KMS-11 (cell line): ENCODE results near the gene PLXNA2.

Experiments used
- H2AFZ ChIP-seq: fragments of 200-600 bp; sonication (generic); 2 replicates; pipeline ENCODE4 v1.6.1; 2016; ENCODE audit warnings: antibody characterized with exemption, mixed run types, low read depth
- H3K27ac ChIP-seq: fragments of 200-600 bp; sonication (generic); 2 replicates; pipeline ENCODE4 v1.6.1; 2016; ENCODE audit warnings: mild to moderate bottlenecking, mixed run types
- H3K27me3 ChIP-seq: fragments of 200-600 bp; sonication (generic); 2 replicates; pipeline ENCODE4 v1.6.1; 2017; ENCODE audit warnings: mild to moderate bottlenecking, low read depth, mixed run types, moderate library complexity; ENCODE audit not compliant: insufficient read depth
- H3K36me3 ChIP-seq: fragments of 200-600 bp; sonication (generic); 2 replicates; pipeline ENCODE4 v1.6.1; 2017; ENCODE audit warnings: mild to moderate bottlenecking, mixed run types; ENCODE audit not compliant: insufficient read depth
- H3K4me1 ChIP-seq: fragments of 200-600 bp; sonication (generic); 2 replicates; pipeline ENCODE4 v1.6.1; 2016; ENCODE audit warnings: mild to moderate bottlenecking, low read depth, mixed run types; ENCODE audit not compliant: poor library complexity, severe bottlenecking
- H3K4me2 ChIP-seq: fragments of 200-600 bp; sonication (generic); 2 replicates; pipeline ENCODE4 v1.7.0; 2016; ENCODE audit warnings: mild to moderate bottlenecking, mixed run types
- H3K4me3 ChIP-seq: fragments of 200-600 bp; sonication (generic); IDR thresholded peaks from 2 replicates; pipeline ENCODE4 v1.6.1; 2017; ENCODE audit warnings: low read depth, low read length, mixed read lengths; ENCODE audit not compliant: insufficient read depth
- H3K79me2 ChIP-seq: fragments of 200-600 bp; sonication (generic); 2 replicates; pipeline ENCODE4 v1.6.1; 2016; ENCODE audit warnings: low read depth, mixed run types; ENCODE audit not compliant: insufficient read depth
- H3K9ac ChIP-seq: fragments of 200-600 bp; sonication (generic); 2 replicates; pipeline ENCODE4 v1.6.1; 2016; ENCODE audit warnings: mild to moderate bottlenecking, mixed run types
- H4K20me1 ChIP-seq: fragments of 200-600 bp; sonication (generic); 2 replicates; pipeline ENCODE4 v1.6.1; 2016; ENCODE audit warnings: mild to moderate bottlenecking, mixed run types; ENCODE audit not compliant: insufficient read depth
- TF ChIP-seq, protein P1 (sequence below): fragments of 200-600 bp; sonication (generic); conservative IDR thresholded peaks from 2 replicates; pipeline ENCODE4 v1.6.1; 2017; ENCODE audit warnings: low read depth, mild to moderate bottlenecking, antibody characterized with exemption, low read length, moderate library complexity, mixed read lengths

PLXNA2 gene

DNA sequence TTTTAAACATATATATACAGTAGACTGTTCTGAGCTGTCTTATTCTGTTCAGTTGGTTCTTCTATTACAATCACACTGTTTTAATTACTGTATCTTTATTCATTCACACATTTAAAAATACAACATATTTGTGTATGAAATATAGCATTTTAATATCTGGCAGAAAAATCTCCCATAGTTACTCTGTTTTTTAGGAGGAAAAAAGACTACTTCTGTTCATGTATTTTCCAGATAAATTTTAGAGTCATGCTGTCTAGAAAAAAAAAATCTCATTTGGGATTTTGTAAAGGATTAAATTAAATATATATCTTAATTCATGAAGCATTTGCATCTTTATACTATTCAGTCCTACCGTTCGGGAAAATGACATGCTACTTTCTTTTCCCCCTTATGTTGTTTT is 231.5 kb downstream of the PLXNA2 start:
- Histone ChIP-seq H3K9ac (no peak overlapping the region), H4K20me1 (no peaks in the 10 kb centered on the region), H3K27ac (no peak overlapping the region), H3K27me3 (no peaks in the 10 kb centered on the region), H3K4me2 (no peak overlapping the region), H3K79me2 (no peaks in the 10 kb centered on the region), H3K36me3 (no peaks in the 10 kb centered on the region), H2AFZ (no peak overlapping the region), H3K4me1 (peaks cover 1% of the 10 kb centered on the region), H3K4me3 (no peak overlapping the region)
- TF ChIP-seq, protein P1, sequence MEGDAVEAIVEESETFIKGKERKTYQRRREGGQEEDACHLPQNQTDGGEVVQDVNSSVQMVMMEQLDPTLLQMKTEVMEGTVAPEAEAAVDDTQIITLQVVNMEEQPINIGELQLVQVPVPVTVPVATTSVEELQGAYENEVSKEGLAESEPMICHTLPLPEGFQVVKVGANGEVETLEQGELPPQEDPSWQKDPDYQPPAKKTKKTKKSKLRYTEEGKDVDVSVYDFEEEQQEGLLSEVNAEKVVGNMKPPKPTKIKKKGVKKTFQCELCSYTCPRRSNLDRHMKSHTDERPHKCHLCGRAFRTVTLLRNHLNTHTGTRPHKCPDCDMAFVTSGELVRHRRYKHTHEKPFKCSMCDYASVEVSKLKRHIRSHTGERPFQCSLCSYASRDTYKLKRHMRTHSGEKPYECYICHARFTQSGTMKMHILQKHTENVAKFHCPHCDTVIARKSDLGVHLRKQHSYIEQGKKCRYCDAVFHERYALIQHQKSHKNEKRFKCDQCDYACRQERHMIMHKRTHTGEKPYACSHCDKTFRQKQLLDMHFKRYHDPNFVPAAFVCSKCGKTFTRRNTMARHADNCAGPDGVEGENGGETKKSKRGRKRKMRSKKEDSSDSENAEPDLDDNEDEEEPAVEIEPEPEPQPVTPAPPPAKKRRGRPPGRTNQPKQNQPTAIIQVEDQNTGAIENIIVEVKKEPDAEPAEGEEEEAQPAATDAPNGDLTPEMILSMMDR: no peak

DNA sequence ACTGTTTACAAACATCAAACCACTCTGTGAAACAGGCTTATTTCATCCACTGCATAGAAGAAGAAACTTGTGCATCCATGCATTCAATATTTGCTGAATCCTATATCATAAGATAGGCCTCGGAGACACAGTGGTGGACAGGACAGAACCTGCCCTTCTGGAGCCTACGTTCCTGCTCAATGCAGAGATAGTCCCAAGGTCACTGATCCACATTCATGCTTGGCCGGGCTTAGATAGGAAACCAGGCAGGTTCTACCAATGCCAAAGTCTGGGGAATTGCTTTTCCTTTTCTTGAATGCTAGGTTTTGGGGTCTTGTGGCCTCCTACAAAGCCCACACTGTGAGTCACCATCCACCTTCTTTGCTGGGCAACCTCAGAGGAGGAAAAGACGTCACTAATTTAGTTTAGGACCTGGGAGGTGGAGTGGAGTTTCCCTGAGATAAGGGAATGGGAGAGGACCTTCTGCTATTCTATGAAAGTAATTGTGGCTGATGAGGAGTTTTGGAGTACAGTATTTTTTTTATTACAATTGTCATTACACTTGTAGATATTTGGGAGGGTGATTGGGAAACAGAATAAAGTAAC is 233.6 kb downstream of the PLXNA2 start:
- H3K4me3 ChIP-seq: no peak overlapping the region
- peaks cover 3% of the 10 kb centered on the region for H3K4me1 ChIP-seq
- no peaks in the 10 kb centered on the region for H3K27me3 ChIP-seq
- H3K36me3 ChIP-seq: no peaks in the 10 kb centered on the region
- H3K79me2 ChIP-seq: no peaks in the 10 kb centered on the region
- H3K9ac ChIP-seq: no peak overlapping the region
- H2AFZ ChIP-seq: no peak overlapping the region
- H4K20me1 ChIP-seq: no peaks in the 10 kb centered on the region
- H3K4me2 ChIP-seq: no peak overlapping the region
- TF ChIP-seq, protein P1: no peak
- no peak overlapping the region for H3K27ac ChIP-seq

DNA sequence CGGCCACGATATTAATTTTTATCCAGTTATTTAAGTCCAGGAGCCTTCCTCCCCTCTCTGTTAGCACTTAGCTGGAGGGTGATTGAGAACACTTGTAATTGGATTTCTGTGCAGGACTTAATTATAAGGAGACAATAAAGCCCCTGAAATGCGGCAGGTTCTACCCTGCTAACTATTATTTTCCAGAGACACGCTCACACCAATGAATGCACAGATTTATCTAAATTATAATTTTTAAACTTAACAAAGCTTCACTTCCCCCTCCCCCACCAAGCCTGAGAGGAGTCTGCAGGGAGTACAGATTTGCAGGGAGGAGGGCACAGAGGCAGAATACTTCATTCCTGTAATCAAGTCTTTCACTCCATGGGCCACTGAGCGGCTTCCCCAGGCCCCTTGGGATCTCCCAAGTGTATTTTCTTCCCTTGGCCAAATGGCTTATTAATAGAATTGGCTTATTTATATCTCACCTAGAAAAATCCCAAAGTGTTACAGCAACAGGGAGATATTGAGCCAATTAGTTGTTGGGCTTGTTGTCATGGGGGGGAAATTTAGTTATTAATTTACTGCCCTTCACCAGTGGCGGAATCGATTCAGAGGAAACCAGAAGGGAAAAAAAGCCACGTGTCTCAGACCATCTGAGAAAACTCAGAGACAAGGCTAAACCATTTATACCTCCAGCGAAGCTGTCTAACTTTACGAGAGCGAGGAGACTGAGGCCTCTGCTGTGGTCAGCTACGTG is 234.3 kb downstream of the PLXNA2 start:
- Histone ChIP-seq H3K27ac (no peak overlapping the region), H3K36me3 (no peaks in the 10 kb centered on the region), H4K20me1 (no peaks in the 10 kb centered on the region), H2AFZ (no peak overlapping the region), H3K9ac (no peak overlapping the region), H3K4me3 (no peak overlapping the region), H3K79me2 (no peaks in the 10 kb centered on the region), H3K4me1 (peaks cover 3% of the 10 kb centered on the region), H3K27me3 (no peaks in the 10 kb centered on the region), H3K4me2 (no peak overlapping the region)
- TF ChIP-seq, protein P1: no peak

- Histone ChIP-seq H3K9ac (no peak overlapping the region), H3K27me3 (no peaks in the 10 kb centered on the region), H3K79me2 (no peaks in the 10 kb centered on the region), H4K20me1 (no peaks in the 10 kb centered on the region), H3K4me3 (no peak overlapping the region), H3K27ac (no peak overlapping the region), H3K36me3 (no peaks in the 10 kb centered on the region), H3K4me2 (no peak overlapping the region), H3K4me1 (peaks cover 3% of the 10 kb centered on the region), H2AFZ (no peak overlapping the region)
- TF ChIP-seq, protein P1: no peak
Measured at GRCh38 chr1:208009303-208009702, 234.9 kb downstream of the PLXNA2 start.
